DOHH2 (cell line): ENCODE data around the gene MYO1F.

Experiments used
- EZH2phosphoT487 ChIP-seq: fragments of 200-600 bp; sonication (generic); IDR thresholded peaks from 2 replicates; pipeline ENCODE4 v1.6.1; 2017; ENCODE audit warnings: borderline replicate concordance, mild to moderate bottlenecking, antibody characterized with exemption, low read length, moderate library complexity, mixed read lengths
- TF ChIP-seq, protein P1 (sequence below): fragments of 200-600 bp; sonication (generic); IDR thresholded peaks from one replicate; pipeline ENCODE4 v1.5.1; 2014; ENCODE audit warnings: antibody characterized with exemption, mild to moderate bottlenecking, low read depth, low read length; ENCODE audit not compliant: poor library complexity, severe bottlenecking

DNA sequence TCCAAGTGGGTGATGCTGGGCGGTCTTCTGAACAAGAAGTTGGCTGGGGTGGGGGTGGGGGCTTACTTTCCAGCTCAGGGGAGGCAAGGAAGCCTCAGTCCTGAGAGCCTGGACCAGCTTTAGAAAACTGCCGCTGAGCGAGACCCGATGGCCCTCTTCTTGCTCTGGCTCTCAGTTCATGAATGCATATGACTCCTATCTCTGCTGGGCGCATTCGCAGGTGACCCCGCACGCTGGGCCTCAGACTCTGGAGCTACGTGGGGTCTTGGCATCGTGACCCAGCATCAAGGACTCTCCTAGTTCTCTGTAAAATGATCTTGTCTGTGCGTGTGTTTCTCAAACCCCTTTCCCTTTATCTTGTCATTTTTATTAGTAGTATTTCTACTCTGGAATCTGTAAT is 94.5 kb downstream of the MYO1F start:
- TF ChIP-seq, protein P1, sequence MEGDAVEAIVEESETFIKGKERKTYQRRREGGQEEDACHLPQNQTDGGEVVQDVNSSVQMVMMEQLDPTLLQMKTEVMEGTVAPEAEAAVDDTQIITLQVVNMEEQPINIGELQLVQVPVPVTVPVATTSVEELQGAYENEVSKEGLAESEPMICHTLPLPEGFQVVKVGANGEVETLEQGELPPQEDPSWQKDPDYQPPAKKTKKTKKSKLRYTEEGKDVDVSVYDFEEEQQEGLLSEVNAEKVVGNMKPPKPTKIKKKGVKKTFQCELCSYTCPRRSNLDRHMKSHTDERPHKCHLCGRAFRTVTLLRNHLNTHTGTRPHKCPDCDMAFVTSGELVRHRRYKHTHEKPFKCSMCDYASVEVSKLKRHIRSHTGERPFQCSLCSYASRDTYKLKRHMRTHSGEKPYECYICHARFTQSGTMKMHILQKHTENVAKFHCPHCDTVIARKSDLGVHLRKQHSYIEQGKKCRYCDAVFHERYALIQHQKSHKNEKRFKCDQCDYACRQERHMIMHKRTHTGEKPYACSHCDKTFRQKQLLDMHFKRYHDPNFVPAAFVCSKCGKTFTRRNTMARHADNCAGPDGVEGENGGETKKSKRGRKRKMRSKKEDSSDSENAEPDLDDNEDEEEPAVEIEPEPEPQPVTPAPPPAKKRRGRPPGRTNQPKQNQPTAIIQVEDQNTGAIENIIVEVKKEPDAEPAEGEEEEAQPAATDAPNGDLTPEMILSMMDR: no peak
- no peak for TF ChIP-seq EZH2phosphoT487
